ENCODE data around the gene C20orf141.

The C20orf141 gene

DNA sequence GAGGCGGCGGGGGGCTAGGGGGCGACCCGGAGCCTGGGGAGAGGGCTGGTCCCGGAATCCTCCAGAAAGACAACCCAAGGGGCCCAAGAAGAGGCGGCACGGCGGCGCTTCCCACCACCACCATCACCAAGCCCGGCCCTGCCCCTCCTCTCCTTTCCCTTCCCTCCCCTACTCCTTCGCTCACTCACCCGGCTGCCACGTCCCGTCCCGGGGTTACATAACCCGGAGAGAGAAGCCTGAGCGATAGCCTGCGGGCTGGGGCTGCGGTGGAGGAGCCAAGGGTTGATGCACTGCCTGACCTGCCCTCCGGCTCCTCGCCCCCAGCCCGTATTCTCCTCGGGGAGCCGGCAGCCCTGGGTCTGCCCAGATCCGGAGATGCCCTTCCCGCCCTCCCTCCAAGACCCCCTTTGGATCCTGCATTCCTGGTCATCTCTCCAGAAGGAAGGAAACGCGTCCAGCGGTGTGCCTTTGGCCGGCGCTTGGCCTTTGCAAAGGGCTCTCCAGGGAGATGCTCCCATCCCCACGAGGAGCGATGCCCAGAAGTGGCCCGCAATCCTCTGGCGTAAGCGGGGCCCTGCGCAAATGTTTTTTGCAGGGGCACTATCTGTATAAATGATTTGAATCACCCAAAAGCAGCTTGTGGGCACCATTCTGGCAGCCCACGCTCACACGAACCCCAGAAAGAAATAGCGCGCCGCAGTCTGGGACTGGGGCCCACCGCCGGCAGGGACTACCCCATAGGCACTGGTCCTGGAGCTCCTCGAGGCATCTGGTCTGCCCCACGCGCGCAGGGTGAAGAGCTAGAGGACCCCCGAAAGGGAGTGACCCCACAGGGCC is 9.7 kb upstream of the C20orf141 start:
- Histone ChIP-seq H3K36me3 (ENCODE audit: insufficient read depth, low read length) (no peaks in the 10 kb centered on the region), H3K4me3 (ENCODE audit: low read depth in 1 of 2, low read length in 2 of 2) (no peak overlapping the region), H2AFZ (ENCODE audit: low read depth, low read length) (no peak overlapping the region), H3K9me3 (ENCODE audit: insufficient read depth, low read length, severe bottlenecking) (no peaks in the 10 kb centered on the region), H3K79me2 (ENCODE audit: insufficient read depth, low read length) (no peaks in the 10 kb centered on the region), H3K9ac (ENCODE audit: low read depth, low read length) (no peak overlapping the region), H3K4me1 (ENCODE audit: insufficient read depth, low read length) (no peaks in the 10 kb centered on the region), H3K27me3 (ENCODE audit: insufficient read depth, low read length, poor library complexity) (peaks cover 30% of the 10 kb centered on the region), H3K4me2 (ENCODE audit: insufficient read depth, low read length) (no peak overlapping the region), H4K20me1 (ENCODE audit: insufficient read depth, low read length) (peaks cover 10% of the 10 kb centered on the region), H3K27ac (ENCODE audit: low read length) (no peak overlapping the region)
- TF ChIP-seq, protein P1, sequence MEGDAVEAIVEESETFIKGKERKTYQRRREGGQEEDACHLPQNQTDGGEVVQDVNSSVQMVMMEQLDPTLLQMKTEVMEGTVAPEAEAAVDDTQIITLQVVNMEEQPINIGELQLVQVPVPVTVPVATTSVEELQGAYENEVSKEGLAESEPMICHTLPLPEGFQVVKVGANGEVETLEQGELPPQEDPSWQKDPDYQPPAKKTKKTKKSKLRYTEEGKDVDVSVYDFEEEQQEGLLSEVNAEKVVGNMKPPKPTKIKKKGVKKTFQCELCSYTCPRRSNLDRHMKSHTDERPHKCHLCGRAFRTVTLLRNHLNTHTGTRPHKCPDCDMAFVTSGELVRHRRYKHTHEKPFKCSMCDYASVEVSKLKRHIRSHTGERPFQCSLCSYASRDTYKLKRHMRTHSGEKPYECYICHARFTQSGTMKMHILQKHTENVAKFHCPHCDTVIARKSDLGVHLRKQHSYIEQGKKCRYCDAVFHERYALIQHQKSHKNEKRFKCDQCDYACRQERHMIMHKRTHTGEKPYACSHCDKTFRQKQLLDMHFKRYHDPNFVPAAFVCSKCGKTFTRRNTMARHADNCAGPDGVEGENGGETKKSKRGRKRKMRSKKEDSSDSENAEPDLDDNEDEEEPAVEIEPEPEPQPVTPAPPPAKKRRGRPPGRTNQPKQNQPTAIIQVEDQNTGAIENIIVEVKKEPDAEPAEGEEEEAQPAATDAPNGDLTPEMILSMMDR (IDR thresholded peaks at IDR 0.05; ENCODE audit: borderline replicate concordance, extremely low read depth, low read length, poor library complexity, severe bottlenecking) = no peak
- TF ChIP-seq EZH2 (IDR thresholded peaks at IDR 0.05; ENCODE audit: borderline replicate concordance, low read depth, low read length, severe bottlenecking) = no peak
- DNase-seq (no peak), ATAC-seq (ENCODE audit: insufficient read depth, low read depth) (no peak)

DNA sequence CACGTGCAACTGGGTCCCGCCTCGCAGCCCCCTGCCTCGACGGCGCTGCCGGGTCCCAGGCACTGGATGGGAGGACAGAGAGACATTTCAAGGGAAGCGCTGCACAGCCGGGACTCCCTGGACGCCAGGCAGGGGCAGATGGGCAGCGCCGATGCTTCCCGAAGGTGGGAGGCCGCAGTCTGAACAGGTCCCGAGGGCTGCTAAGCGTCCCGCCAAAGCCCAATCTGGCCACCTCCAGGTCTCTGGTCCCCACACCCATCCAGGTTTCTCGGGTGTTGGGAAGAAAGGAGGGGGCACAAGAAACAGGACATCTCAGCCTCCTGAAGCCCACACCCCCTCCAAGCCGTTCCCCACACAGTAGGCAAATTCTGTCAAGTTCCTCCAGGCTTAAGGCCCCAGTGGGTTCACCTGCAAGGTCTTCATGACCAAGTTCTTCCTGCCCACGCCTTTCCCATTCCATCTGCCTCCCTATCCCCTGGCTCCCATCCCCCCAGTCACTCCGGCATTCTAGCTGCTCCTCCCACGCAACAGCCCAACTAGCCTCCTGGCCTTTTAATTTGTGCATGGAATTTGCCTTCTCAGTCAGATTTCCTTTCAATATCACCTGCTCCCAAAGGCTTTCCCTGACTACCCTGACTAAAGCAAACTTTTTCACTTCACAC is 9.0 kb upstream of the C20orf141 start:
- Histone ChIP-seq H4K20me1 (ENCODE audit: insufficient read depth, low read length) (peaks cover 10% of the 10 kb centered on the region; the same call in 1 of the 2 replicates), H3K79me2 (ENCODE audit: insufficient read depth, low read length) (no peaks in the 10 kb centered on the region), H3K4me2 (ENCODE audit: insufficient read depth, low read length) (no peak overlapping the region), H3K9me3 (ENCODE audit: insufficient read depth, low read length, severe bottlenecking) (no peaks in the 10 kb centered on the region), H3K27me3 (ENCODE audit: insufficient read depth, low read length, poor library complexity) (peaks cover 24% of the 10 kb centered on the region), H2AFZ (ENCODE audit: low read depth, low read length) (no peak overlapping the region), H3K27ac (ENCODE audit: low read length) (no peak overlapping the region), H3K9ac (ENCODE audit: low read depth, low read length) (no peak overlapping the region), H3K4me3 (ENCODE audit: low read depth in 1 of 2, low read length in 2 of 2) (no peak overlapping the region), H3K36me3 (ENCODE audit: insufficient read depth, low read length) (no peaks in the 10 kb centered on the region), H3K4me1 (ENCODE audit: insufficient read depth, low read length) (no peaks in the 10 kb centered on the region)
- TF ChIP-seq, protein P1 (IDR thresholded peaks at IDR 0.05; ENCODE audit: borderline replicate concordance, extremely low read depth, low read length, poor library complexity, severe bottlenecking) = no peak
- TF ChIP-seq EZH2 (IDR thresholded peaks at IDR 0.05; ENCODE audit: borderline replicate concordance, low read depth, low read length, severe bottlenecking) = no peak
- DNase-seq = no peak
- no peak for ATAC-seq (ENCODE audit: insufficient read depth, low read depth)

DNA sequence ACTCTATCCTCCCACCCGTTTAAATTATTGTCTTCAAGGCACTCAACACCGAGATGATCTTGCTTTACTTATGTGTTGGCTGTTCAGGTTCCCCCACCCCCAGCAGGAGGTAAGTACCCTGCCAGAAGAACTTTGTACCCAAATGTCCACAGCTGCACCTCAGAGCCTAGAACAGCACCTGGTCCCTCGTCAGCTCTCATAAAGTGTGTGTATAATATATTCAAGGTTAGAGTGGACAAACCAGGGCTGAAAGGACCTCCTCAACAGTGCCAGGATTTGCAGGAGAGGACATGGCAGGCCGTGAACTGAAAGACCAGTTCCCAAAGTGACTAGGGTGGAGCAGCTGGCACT is 8.5 kb upstream of the C20orf141 start:
- TF ChIP-seq EZH2 (IDR thresholded peaks at IDR 0.05; ENCODE audit: borderline replicate concordance, low read depth, low read length, severe bottlenecking) = no peak
- TF ChIP-seq, protein P1 (IDR thresholded peaks at IDR 0.05; ENCODE audit: borderline replicate concordance, extremely low read depth, low read length, poor library complexity, severe bottlenecking) = no peak
- H3K79me2 ChIP-seq (ENCODE audit: insufficient read depth, low read length) = no peaks in the 10 kb centered on the region
- DNase-seq (no peak), ATAC-seq (ENCODE audit: insufficient read depth, low read depth) (no peak)
- H2AFZ ChIP-seq (ENCODE audit: low read depth, low read length) = no peak overlapping the region
- peaks cover 10% of the 10 kb centered on the region; the same call in 1 of the 2 replicates for H4K20me1 ChIP-seq (ENCODE audit: insufficient read depth, low read length)
- no peak overlapping the region for H3K4me2 ChIP-seq (ENCODE audit: insufficient read depth, low read length)
- H3K27me3 ChIP-seq (ENCODE audit: insufficient read depth, low read length, poor library complexity) = peaks cover 19% of the 10 kb centered on the region
- no peak overlapping the region for H3K4me3 ChIP-seq (ENCODE audit: low read depth in 1 of 2, low read length in 2 of 2)
- no peaks in the 10 kb centered on the region for H3K36me3 ChIP-seq (ENCODE audit: insufficient read depth, low read length)
- no peak overlapping the region for H3K9ac ChIP-seq (ENCODE audit: low read depth, low read length)
- no peaks in the 10 kb centered on the region for H3K4me1 ChIP-seq (ENCODE audit: insufficient read depth, low read length)
- H3K9me3 ChIP-seq (ENCODE audit: insufficient read depth, low read length, severe bottlenecking) = no peaks in the 10 kb centered on the region
- no peak overlapping the region for H3K27ac ChIP-seq (ENCODE audit: low read length)
